Adrenal gland (tissue), 12 donors: ENCODE measurements around the gene ATP6V0A4. TPM values are rescaled to one million over a fixed set of nuclear protein-coding genes. Genes with fewer than 3 reads are reported as not detected.

Source experiments
- DNase-seq, 7 donors: peaks; one replicate each; pipeline ENCODE4 v3.0.0-alpha.2; 2019 to 2020
- H3K27ac ChIP-seq, 5 donors: fragments of 200-600 bp; sonication (generic) in 4 of 5; 1 replicate in 3 of 5; 2 replicates in 2 of 5; pipeline versions ENCODE4 v1.5.1 to v1.8.0; 2016 to 2020; ENCODE audit warnings: mild to moderate bottlenecking in 1 of 5
- H3K27me3 ChIP-seq: fragments of 200-600 bp; 2 replicates; pipeline ENCODE4 v1.8.0; 2021
- H3K36me3 ChIP-seq, 2 donors: fragments of 200-600 bp; replicated peaks in 1 of 2; 1 replicate in 1 of 2; 2 replicates in 1 of 2; pipeline versions ENCODE4 v1.5.1 to v1.8.0; 2018 to 2022
- H3K4me1 ChIP-seq, 2 donors: fragments of 200-600 bp; replicated peaks in 1 of 2; 1 replicate in 1 of 2; 2 replicates in 1 of 2; pipeline versions ENCODE4 v1.5.1 to v1.8.0; 2018 to 2021
- H3K4me3 ChIP-seq, 4 donors: fragments of 200-600 bp; sonication (generic) in 3 of 4; one replicate each; pipeline ENCODE4 v1.5.1; 2016 to 2018
- H3K9me3 ChIP-seq, 3 donors: fragments of 200-600 bp; sonication (generic) in 1 of 3; replicated peaks in 1 of 3; 1 replicate in 2 of 3; 2 replicates in 1 of 3; pipeline versions ENCODE4 v1.5.1 to v1.8.0; 2016 to 2021
- POLR2A ChIP-seq, 2 donors: fragments of 450-650 bp; IDR thresholded peaks; one replicate each; pipeline ENCODE4 v1.6.1; 2017; ENCODE audit warnings: antibody characterized with exemption in 2 of 2, mild to moderate bottlenecking in 2 of 2, moderate library complexity in 1 of 2
- WGBS, 4 donors: extraction: QIAGEN DNeasy Blood & Tissue Kit in 2 of 4; methylation state at CpG; one replicate each; pipeline versions ENCODE4 v1.1.5 to v1.1.7; 2013 to 2017; 5-methylcytosine and 5-hydroxymethylcytosine counted together
- intact Hi-C, 2 donors: fragments of 100-400 bp; cut with DNase I; formaldehyde crosslinking; loops; one replicate each; pipeline versions ENCODE4 v1.14.1 to v1.15.0; 2022 to 2023
- polyA plus RNA-seq, 3 donors: library from polyadenylated mRNA; stranded (reverse); fragments of 200-250 nt in 2 of 3; fragments of 350-450 nt in 1 of 3; fragmentation: Illumina TruSeq in 1 of 3; extraction: RNeasy Lipid Tissue Mini Kit (QIAGEN cat#74804) in 1 of 3; gene quantifications; one replicate each; pipeline ENCODE4 v1.2.3, GENCODE V29; 2013 to 2014
- total RNA-seq, 9 donors: library from RNA; depleted of rRNA in 4 of 9; stranded (reverse); fragments of >200 nt in 4 of 9; fragments of 120-200 nt in 1 of 9; fragmentation: NEBNext Ultra II Directional in 1 of 9; extraction: Animal tissue kit (Norgen Biotek cat#: 25700) in 1 of 9; gene quantifications; one replicate each; pipeline versions ENCODE4 v1.1.0 to v1.2.4, GENCODE V29; 2013 to 2023
- TF ChIP-seq, protein P1 (sequence below), 6 experiments: fragments of 450-650 bp in 4 of 6; fragments of 200-600 bp in 2 of 6; sonication (generic) in 1 of 6; IDR thresholded peaks; 1 replicate in 5 of 6; 2 replicates in 1 of 6; pipeline versions ENCODE4 v1.5.1 to v1.8.0; 2016 to 2021; ENCODE audit warnings: antibody characterized with exemption in 6 of 6, mild to moderate bottlenecking in 2 of 6, moderate library complexity in 1 of 6
- donor health status: healthy with polysubstance abuse.
- donor health status: Bipolar disorder and iron deficiency.
- donor health status: DM: yes; HTN: yes; CAD: no.
- donor health status: DM: no; HTN: no; CAD: no.
- donor health status: DM: no; HTN: no; CAD: no.
- donor health status: DM: yes; HTN: yes; CAD: no.

The ATP6V0A4 gene
- total and polyA plus RNA-seq, 12 donors = 0.22 TPM; not detected in 11

- intact Hi-C loops = no loop called here
- Histone ChIP-seq H3K27me3 (no peaks in the 10 kb centered on the region), H3K9me3 (no peaks in the 10 kb centered on the region), H3K27ac (no peak overlapping the region), H3K4me3 (no peak overlapping the region), H3K36me3 (no peaks in the 10 kb centered on the region), H3K4me1 (peaks cover 0 to 8% of the 10 kb centered on the region in 2 donors)
- TF ChIP-seq, protein P1, sequence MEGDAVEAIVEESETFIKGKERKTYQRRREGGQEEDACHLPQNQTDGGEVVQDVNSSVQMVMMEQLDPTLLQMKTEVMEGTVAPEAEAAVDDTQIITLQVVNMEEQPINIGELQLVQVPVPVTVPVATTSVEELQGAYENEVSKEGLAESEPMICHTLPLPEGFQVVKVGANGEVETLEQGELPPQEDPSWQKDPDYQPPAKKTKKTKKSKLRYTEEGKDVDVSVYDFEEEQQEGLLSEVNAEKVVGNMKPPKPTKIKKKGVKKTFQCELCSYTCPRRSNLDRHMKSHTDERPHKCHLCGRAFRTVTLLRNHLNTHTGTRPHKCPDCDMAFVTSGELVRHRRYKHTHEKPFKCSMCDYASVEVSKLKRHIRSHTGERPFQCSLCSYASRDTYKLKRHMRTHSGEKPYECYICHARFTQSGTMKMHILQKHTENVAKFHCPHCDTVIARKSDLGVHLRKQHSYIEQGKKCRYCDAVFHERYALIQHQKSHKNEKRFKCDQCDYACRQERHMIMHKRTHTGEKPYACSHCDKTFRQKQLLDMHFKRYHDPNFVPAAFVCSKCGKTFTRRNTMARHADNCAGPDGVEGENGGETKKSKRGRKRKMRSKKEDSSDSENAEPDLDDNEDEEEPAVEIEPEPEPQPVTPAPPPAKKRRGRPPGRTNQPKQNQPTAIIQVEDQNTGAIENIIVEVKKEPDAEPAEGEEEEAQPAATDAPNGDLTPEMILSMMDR (IDR thresholded peaks at IDR 0.05) = no peak
- no peak for TF ChIP-seq POLR2A (IDR thresholded peaks at IDR 0.05)
- 86 to 89% (median 89%) methylated on average over 18 of the region's 18 CpGs for whole genome bisulfite sequencing, 4 donors
- DNase-seq = no peak
Observed at GRCh38 chr7:138750901-138751464, 47.0 kb downstream of the ATP6V0A4 start.

GRCh38 chr7:138750473-138750872 is 47.5 kb downstream of the ATP6V0A4 start:
- Histone ChIP-seq H3K4me3 (no peak overlapping the region), H3K36me3 (no peaks in the 10 kb centered on the region), H3K9me3 (no peaks in the 10 kb centered on the region), H3K27ac (no peak overlapping the region), H3K27me3 (no peaks in the 10 kb centered on the region), H3K4me1 (peaks cover 0 to 8% of the 10 kb centered on the region in 2 donors)
- WGBS, 4 donors = 92 to 96% (median 94%) methylated on average over 14 to 15 of the region's 15 CpGs
- no peak for DNase-seq
- intact Hi-C loops = no loop called here
- no peak for TF ChIP-seq POLR2A (IDR thresholded peaks at IDR 0.05)
- TF ChIP-seq, protein P1 (IDR thresholded peaks at IDR 0.05) = no peak

DNA sequence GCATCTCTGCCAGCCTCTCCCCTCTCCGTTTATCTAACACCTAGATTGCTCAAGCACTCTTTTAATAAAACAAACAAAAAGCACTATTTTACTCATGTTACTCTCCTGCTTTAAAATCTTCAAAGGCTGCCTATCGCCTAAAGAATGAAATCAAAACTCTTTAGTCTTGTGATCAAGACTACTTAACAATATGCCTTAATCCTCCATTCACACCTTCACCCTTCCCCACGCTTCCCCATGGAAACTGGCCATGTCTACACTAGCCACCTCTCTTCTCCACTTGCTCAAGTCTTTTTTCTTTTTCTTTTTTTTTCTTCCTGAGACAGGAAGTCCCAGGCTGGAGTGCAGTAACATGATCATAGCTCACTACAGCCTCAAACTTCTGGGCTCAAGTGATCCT is 48.0 kb downstream of the ATP6V0A4 start:
- no peak overlapping the region for H3K27ac ChIP-seq
- no peaks in the 10 kb centered on the region for H3K9me3 ChIP-seq
- no peaks in the 10 kb centered on the region for H3K36me3 ChIP-seq
- H3K4me3 ChIP-seq = no peak overlapping the region
- 84 to 92% (median 88%) methylated on average over 3 of the region's 3 CpGs for WGBS, 4 donors
- no peaks in the 10 kb centered on the region for H3K27me3 ChIP-seq
- intact Hi-C loops = no loop called here
- DNase-seq = no peak
- H3K4me1 ChIP-seq = peaks cover 0 to 8% of the 10 kb centered on the region in 2 donors
- TF ChIP-seq, protein P1 (IDR thresholded peaks at IDR 0.05) = no peak
- TF ChIP-seq POLR2A (IDR thresholded peaks at IDR 0.05) = no peak

DNA sequence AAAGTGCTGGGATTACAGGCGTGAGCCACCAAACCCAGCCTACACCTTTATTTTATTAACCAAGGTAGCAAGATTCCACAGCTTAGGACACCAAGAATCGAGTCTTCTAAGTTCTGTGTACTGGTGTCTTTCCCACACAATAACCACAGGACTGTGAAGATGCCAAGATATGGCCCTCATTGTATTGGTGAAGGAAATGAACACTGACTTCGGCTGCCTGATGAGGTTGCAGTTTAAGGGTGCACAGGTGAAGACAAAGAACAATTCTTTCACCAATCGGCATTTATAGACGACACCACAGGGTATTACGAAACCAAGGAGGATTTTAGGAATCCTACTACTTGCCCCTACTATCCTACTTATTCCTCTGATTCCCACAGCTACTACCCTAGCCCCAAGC is 49.3 kb downstream of the ATP6V0A4 start:
- intact Hi-C loops = no loop called here
- Histone ChIP-seq H3K27ac (no peak overlapping the region), H3K4me1 (peaks cover 0 to 8% of the 10 kb centered on the region in 2 donors), H3K9me3 (no peaks in the 10 kb centered on the region), H3K36me3 (no peaks in the 10 kb centered on the region), H3K4me3 (no peak overlapping the region), H3K27me3 (no peaks in the 10 kb centered on the region)
- TF ChIP-seq, protein P1 (IDR thresholded peaks at IDR 0.05) = no peak
- no peak for TF ChIP-seq POLR2A (IDR thresholded peaks at IDR 0.05)
- no peak for DNase-seq
- WGBS, 4 donors = 87 to 89% (median 88%) methylated on average over 6 of the region's 6 CpGs
